HG02678 (cell line): ENCODE measurements around the gene ZBTB48.

Experiments
- ATAC-seq: cut with Tn5 transposase; IDR thresholded peaks from one replicate; pipeline ENCODE4 v1.9.1; 2021; ENCODE audit warnings: mild to moderate bottlenecking, moderate library complexity; ENCODE audit not compliant: unreplicated experiment

Gene ZBTB48

DNA sequence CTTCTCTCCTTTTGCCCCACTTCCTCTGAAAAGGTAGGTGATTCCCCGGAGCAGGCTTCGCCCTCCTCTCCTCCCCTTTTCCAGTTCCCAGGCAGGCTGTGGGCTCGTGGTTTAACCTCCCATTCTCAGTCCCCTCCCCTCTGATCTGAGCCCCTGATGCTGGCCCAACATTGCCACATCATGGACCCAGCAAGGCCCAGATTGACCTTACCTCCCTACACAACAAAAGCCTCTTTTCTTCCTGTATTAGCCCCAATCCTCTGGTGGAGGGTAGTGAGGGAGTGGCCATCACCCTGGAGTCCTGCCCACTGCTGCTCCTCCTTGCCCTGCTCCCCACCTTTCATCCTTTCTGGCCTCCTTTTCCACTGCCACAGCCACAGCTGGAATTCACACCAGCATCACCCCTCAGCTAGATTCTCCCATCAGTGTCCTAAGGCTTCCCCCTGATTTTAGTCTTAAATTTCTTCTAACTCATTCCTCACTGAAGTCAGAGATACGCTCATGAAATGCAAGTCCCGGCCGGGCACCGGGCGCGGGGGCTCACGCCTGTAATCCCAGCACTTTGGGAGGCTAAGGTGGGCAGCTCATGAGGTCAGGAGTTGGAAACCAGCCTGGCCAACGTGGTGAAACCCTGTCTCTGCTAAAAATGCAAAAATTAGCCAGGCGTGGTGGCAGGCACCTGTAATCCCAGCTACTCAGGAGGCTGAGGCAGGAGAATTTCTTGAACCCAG is 7.0 kb upstream of the ZBTB48 start:
- ATAC-seq, result no peak

DNA sequence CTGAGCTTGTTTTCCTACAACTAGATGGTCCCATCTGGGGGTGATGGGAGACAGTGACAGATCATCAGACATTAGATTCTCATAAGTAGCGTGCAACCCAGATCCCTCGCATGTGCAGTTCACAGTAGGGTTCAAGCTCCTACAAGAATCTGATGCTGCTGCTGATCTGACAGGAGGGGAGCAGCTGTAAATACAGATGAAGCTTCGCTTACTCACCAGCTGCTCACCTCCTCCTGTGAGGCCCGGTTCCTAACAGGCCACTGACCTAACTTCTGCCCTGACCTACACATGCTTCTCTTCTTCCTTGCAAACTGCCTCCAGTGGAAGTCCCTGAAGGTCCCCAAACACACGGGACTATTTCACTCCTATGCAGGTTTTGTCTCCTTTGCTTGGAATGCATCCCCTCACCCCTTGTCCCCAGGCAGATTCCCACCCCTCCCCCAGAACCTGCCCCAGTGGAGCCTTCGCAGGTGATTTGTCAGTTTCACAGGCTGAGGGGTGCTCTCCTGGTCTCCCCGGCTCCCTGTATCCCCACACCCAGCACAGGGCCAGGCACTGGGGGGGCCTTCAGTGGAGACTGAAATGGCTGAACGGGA is 5.7 kb upstream of the ZBTB48 start:
- ATAC-seq, result no peak

DNA sequence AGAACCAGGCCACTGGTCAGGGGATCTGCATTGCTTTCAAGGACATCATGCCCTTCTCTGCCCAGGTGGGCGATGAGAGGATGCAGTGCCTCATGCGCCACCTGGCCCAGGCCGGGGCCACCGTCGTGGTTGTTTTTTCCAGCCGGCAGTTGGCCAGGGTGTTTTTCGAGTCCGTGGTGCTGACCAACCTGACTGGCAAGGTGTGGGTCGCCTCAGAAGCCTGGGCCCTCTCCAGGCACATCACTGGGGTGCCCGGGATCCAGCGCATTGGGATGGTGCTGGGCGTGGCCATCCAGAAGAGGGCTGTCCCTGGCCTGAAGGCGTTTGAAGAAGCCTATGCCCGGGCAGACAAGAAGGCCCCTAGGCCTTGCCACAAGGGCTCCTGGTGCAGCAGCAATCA is 5.0 kb upstream of the ZBTB48 start:
- ATAC-seq, result no peak

DNA sequence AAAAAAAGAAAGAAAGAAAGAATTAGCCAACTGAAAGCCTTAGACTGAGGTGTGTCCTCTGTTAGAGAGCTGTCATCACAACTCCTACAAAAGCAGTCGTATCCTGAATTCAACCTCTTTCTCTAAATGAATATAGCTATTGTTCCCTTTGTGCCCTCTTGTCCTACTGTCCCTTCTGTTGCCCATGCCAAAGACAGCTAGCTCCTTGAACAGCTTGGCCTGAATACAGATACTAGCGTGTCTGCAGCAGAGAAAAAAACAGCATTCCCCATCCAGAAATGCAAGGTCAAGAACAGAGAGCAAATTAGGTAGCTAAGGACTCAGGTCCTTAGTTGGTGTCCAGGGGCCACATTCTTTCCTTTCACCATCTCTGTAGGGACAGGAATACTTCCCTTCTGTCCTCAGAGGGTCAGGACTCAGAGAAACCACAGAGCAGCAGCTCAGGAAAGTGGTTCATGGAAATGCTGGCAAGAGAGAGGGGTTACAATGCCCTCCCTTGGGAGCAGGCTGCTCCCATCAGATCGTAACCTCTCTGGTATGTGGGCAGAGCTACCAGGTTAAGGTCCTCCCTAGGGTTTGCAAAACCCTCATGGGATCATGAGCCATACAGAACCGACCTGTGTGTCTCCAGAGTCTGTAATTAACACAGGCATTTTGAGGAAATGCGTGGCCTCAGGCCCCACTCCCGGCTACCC is 1.8 kb upstream of the ZBTB48 start:
- ATAC-seq, result no peak

DNA sequence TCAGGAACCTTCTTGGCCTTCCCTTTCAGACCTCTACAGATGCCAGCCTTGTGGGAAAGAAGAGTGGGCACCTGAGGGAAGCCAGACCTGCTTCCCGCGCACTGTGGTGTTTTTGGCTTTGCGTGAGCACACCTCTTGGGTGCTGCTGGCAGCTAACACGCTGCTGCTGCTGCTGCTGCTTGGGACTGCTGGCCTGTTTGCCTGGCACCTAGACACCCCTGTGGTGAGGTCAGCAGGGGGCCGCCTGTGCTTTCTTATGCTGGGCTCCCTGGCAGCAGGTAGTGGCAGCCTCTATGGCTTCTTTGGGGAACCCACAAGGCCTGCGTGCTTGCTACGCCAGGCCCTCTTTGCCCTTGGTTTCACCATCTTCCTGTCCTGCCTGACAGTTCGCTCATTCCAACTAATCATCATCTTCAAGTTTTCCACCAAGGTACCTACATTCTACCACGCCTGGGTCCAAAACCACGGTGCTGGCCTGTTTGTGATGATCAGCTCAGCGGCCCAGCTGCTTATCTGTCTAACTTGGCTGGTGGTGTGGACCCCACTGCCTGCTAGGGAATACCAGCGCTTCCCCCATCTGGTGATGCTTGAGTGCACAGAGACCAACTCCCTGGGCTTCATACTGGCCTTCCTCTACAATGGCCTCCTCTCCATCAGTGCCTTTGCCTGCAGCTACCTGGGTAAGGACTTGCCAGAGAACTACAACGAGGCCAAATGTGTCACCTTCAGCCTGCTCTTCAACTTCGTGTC is 995 bp upstream of the ZBTB48 start:
- no peak for ATAC-seq

DNA sequence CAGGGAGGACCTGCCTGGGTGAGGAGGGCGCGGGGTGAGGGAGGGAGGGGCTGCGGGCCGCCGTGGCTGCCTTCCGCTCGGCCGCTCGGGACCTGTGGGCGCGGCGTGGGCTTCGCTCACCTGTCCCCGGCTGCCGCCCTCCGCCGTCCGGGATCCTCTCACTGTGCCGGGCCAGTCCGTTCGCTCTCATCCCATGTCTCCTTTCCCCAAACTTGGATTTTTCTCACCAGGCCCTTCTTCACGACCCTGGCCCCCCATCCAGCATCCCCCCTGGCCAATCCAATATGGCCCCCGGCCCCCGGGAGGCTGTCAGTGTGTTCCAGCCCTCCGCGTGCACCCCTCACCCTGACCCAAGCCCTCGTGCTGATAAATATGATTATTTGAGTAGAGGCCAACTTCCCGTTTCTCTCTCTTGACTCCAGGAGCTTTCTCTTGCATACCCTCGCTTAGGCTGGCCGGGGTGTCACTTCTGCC is 362 bp downstream of the ZBTB48 start:
- no peak for ATAC-seq

DNA sequence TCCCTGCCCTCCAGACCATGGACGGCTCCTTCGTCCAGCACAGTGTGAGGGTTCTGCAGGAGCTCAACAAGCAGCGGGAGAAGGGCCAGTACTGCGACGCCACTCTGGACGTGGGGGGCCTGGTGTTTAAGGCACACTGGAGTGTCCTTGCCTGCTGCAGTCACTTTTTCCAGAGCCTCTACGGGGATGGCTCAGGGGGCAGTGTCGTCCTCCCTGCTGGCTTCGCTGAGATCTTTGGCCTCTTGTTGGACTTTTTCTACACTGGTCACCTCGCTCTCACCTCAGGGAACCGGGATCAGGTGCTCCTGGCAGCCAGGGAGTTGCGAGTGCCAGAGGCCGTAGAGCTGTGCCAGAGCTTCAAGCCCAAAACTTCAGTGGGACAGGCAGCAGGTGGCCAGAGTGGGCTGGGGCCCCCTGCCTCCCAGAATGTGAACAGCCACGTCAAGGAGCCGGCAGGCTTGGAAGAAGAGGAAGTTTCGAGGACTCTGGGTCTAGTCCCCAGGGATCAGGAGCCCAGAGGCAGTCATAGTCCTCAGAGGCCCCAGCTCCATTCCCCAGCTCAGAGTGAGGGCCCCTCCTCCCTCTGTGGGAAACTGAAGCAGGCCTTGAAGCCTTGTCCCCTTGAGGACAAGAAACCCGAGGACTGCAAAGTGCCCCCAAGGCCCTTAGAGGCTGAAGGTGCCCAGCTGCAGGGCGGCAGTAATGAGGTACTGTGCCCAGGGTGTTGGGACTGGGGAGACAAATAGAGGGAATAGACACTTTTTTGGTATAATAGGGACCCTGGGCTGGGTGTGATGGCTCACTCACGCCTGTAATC is 1.0 kb downstream of the ZBTB48 start:
- ATAC-seq, result no peak

DNA sequence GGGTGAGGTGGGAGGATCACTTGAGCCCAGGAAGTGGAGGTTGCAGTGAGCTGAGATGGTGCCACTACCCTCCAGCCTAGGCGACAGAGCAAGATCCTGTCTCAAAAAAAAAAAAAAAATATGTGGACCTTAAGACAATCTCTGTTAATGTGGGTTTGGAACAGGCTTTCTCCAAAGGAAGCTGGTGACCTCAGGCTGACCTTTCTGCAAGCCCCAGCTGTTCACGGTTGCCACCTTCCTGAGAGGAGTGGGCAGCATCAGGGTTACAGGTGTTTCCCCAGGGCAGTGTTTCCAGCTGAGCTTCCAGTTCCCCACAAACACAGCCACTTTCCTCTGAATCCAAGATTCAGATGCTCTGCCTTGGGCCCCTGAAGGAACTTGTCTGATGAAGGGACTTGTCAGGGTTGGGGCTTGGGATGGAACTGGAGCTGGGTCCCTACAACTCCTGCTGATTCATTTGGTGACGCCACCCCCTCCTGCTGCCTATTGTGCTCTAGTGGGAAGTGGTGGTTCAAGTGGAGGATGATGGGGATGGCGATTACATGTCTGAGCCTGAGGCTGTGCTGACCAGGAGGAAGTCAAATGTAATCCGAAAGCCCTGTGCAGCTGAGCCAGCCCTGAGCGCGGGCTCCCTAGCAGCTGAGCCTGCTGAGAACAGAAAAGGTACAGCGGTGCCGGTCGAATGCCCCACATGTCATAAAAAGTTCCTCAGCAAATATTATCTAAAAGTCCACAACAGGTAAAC is 1.9 kb downstream of the ZBTB48 start:
- ATAC-seq, result no peak

DNA sequence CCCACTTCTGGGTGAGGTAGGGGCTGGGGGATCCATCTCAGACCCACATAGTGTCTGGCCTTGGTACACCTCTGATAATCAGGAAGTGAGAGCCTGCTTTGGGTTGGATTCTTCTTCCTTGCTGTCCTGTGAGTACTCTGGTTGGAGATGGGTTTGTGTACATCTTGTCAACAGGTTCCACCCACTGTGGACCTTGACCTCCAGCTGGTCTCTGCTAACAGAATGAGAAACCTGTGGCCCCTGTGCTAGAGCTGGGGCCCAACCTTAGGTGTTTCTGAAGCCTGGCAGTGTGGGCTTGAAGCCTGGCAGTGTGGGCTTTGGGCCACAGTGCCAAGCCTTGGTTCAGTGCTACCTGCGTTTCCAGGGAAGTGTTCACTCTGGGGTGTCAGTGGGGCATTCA is 2.6 kb downstream of the ZBTB48 start:
- ATAC-seq, result no peak

DNA sequence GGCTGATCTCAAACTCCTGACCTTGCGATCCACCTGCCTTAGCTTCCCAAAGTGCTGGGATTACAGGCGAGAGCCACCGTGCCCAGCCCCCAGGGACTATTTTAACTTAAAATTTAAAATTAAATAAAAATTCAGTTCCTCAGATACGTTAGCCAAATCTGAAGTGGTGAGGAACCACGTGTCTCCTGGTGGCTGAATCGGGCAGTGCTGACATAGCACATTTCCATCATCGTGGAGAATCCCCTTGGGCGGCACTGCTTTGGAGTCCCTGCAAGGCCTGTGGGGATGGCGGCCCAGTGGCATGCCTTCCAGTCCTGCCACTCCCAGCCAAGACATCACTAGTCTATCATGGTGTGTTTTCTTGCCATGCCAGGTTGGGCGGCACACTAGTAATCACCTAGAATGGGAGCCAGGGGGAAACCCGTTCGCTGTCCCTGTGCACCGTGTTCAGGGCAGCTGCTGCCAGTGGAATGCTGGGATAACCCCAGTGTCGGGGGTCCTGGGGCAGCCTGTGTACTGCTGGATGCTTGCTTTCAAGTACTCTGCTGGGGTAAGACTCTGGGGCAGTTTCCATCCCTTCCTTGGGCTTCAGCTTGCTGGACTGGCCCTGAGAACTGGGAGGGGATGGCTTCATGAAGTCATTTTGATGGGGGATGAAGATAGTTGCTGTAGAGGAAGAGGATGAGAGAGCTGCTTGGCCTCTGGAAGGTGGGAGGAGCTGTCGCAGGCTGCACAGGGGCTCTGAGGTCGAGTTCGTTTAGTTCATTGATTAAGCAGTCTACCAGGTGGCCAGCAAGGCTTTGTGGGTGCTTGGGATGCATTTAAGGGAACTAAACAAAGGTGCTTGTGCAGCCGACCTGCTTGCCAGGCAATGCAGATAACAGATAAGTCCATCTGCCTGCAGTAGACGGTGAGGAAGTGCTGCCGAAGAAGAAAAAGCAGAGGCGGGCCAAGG is 4.6 kb downstream of the ZBTB48 start:
- no peak for ATAC-seq

DNA sequence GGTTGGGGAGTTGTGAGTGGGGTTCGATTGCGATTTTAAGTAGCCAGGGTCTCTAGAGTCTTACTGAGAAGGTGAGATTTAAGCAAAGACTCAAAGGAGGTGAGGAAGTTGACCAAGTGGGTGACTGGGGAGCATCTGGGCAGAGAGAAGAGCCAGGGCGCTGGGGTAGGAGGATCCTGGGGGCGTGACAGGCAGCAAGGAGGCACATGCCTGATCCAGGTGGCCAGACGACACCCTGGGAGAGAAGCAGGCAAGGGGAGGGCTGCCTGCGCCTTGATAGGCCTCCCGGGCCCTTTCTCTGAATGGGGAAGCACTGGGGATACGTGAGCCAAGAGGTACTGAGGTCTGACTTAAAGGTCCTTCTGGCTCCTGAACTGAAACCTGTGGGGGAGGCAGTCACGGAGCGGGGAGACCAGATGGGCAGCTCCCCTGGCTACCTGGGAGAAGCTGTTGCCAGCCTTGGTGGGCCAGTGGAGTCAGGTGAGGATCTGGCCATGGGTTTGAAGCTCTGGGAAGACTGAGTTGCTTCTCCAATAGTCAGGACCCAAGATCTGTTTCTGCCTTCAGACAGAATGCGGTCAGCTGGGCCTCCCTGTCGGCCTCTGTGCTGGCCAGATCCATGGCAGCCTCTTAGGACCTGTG is 5.4 kb downstream of the ZBTB48 start:
- ATAC-seq, result no peak

DNA sequence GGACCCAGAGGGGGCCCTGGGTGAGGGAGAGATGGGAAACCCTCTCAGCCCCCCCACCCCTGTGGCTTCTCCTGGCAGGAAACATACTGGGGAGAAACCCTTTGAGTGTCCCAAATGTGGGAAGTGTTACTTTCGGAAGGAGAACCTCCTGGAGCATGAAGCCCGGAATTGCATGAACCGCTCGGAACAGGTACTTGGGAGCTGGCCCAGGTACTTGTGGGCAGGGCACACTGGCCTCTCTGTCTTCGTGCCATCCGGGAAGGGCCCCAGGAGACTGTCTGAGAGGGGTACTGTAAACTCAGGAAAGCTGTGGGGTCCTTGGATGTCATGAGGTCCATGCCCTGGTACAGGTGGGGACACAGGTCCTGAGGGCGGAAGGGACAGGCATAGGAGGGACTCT is 6.0 kb downstream of the ZBTB48 start:
- no peak for ATAC-seq

DNA sequence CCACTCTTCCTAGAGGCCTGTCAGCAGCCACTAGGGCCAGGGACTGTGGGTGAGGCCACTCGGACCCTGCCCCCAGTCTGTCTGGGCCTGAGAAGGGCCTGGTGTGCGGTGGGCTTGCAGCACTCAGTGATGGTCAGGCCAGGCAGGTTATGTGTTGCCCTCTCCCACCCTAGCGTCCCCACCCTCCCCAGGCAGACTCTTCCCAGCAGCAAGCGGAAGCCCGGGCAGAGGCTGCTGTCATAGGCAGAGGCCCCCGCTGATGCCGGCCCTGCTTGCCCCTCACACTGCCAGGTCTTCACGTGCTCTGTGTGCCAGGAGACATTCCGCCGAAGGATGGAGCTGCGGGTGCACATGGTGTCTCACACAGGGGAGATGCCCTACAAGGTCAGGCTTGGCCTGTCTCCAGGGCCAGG is 6.6 kb downstream of the ZBTB48 start:
- no peak for ATAC-seq

DNA sequence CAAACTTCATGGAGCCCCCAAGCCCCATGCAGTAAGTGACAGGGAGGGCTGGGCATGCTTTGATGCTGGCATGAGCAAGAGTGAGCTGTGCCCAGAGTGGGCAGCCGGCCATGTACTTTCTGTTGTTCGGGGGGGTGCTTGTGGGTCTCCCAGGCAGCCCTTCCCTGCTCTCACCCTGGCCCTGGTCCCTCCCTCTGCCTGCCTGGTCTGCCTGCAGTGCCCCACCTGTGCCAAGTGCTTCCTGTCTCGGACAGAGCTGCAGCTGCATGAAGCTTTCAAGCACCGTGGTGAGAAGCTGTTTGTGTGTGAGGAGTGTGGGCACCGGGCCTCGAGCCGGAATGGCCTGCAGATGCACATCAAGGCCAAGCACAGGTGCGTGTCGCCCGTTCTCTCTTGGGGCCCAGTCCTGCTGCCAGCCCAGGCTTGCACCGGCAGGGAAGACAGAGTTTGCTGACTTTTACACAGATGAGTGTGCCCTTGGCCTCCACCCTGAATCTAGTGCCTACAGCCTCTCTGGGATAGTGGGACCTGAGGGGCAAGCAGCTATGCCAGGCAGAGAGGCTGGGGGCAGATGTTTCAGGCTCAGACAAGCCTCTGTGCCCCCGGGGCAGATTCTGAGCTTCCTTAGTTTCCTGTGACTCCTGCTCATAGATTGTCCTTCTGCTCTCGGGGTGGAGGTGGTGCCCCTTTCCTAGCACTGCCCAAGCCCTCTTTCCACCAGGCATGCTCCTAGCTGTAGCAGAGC is 7.6 kb downstream of the ZBTB48 start:
- no peak for ATAC-seq

DNA sequence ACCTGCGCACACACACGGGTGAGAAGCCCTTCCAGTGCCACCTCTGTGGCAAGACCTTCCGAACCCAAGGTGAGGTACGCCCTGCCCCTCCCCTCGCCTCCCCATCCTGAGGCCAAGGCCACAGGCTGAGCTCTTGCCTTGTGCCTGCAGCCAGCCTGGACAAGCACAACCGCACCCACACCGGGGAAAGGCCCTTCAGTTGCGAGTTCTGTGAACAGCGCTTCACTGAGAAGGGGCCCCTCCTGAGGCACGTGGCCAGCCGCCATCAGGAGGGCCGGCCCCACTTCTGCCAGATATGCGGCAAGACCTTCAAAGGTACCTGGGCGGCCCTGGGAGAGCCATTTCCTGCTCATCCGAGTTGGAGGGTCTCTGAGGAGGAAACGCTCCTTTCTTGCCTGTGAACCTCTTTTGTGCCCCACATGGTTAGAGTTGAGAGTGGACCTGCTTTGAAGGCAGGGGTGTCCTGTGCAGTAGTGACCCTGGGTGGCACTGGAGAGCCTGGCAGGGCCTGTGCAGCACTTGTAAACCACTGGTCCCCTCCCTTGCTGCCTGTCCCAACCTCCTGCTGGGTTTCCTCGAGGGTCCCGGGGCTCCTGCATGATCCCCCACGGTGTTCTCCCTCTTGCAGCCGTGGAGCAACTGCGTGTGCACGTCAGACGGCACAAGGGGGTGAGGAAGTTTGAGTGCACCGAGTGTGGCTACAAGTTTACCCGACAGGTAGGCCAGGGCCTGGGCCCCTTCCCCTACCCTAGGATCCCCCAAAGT is 8.5 kb downstream of the ZBTB48 start:
- no peak for ATAC-seq

DNA sequence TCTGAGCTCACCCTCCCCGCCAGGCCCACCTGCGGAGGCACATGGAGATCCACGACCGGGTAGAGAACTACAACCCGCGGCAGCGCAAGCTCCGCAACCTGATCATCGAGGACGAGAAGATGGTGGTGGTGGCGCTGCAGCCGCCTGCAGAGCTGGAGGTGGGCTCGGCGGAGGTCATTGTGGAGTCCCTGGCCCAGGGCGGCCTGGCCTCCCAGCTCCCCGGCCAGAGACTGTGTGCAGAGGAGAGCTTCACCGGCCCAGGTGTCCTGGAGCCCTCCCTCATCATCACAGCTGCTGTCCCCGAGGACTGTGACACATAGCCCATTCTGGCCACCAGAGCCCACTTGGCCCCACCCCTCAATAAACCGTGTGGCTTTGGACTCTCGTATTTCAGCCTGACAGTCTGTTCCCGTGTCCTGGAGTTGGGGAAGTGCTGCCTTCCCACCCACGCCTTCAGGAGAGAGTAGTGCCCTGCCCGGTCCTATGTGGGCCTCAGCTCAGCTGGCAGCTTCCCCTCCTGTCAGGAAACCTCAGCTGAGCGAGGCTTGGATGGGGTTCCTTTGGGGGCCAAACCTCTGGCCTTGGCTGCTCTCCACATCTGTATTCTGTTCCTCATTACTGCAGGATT is 9.2 kb downstream of the ZBTB48 start:
- no peak for ATAC-seq
